ENCODE measurements around the gene ZMYND8.

DNA sequence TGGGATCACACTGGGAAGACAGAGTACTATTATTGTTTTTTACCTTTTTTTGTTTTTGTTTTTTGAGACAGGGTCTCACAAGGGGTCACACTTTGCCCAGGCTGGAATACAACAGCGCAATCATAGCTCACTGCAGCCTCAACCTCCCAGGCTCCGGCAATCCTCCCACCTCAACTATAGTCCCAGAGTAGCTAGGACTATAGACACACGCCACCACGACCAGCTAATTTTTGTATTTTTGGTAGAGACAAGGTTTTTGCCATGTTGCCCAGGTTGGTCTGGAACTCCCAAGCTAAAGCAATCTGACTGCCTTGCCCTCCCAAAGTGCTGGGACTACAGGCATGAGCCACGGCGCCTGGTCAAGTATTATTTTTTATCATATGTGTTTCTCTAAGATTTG is 81.0 kb downstream of the ZMYND8 start:
- TF ChIP-seq SPI1 (IDR thresholded peaks at IDR 0.05; ENCODE audit: low read depth, low read length) (no peak), POLR2A (IDR thresholded peaks at IDR 0.05; ENCODE audit: low read depth, low read length) (no peak), POLR2AphosphoS5 (IDR thresholded peaks at IDR 0.05; ENCODE audit: low read depth, low read length) (no peak), TAF1 (IDR thresholded peaks at IDR 0.05; ENCODE audit: low read depth, low read length) (no peak), POU2F2 (IDR thresholded peaks at IDR 0.05; ENCODE audit: low read depth, low read length) (no peak), PAX5 (IDR thresholded peaks at IDR 0.05; ENCODE audit: insufficient read depth, low read length, severe bottlenecking) (no peak)
